Calu3 (cell line): ENCODE data around the gene TTC32. TPM values are rescaled to one million over a fixed set of nuclear protein-coding genes. Genes with fewer than 3 reads are reported as not detected.

Experiments
- BruUV-seq: library from RNA; stranded (reverse); fragments of 400-500 nt; replicated peaks from 2 replicates; lab custom pipeline; 2021; lab: Mats Ljungman, UMichigan
- CTCF ChIA-PET: fragments of 300-600 bp; sonication (Branson Sonifier 250); formaldehyde crosslinking; loops from one replicate; lab custom pipeline; 2022; ENCODE audit warnings: antibody characterized with exemption; lab: Charles Lee
- DNase-seq: peaks from one replicate; pipeline ENCODE4 v3.0.0; 2022
- H3K27ac Mint-ChIP-seq: one replicate; pipeline ENCODE4 v1.8.0; 2022; ENCODE audit warnings: mixed read lengths; ENCODE audit not compliant: unreplicated experiment
- H3K27me3 Mint-ChIP-seq: one replicate; pipeline ENCODE4 v1.8.0; 2022; ENCODE audit warnings: mixed read lengths; ENCODE audit not compliant: unreplicated experiment
- H3K36me3 Mint-ChIP-seq: one replicate; pipeline ENCODE4 v1.8.0; 2022; ENCODE audit warnings: mild to moderate bottlenecking, moderate library complexity, mixed read lengths; ENCODE audit not compliant: insufficient read depth, unreplicated experiment
- H3K4me1 Mint-ChIP-seq: one replicate; pipeline ENCODE4 v1.8.0; 2022; ENCODE audit warnings: mild to moderate bottlenecking, low read depth, mixed read lengths; ENCODE audit not compliant: unreplicated experiment
- H3K4me3 Mint-ChIP-seq: one replicate; pipeline ENCODE4 v1.8.0; 2022; ENCODE audit warnings: mild to moderate bottlenecking, low read depth, moderate library complexity, mixed read lengths; ENCODE audit not compliant: unreplicated experiment
- H3K9me3 Mint-ChIP-seq: one replicate; pipeline ENCODE4 v1.8.0; 2022; ENCODE audit warnings: low read depth, mixed read lengths; ENCODE audit not compliant: unreplicated experiment
- intact Hi-C: fragments of 100-400 bp; cut with micrococcal nuclease; formaldehyde crosslinking; loops from one replicate; pipeline ENCODE4 v1.10.0; 2022; ENCODE audit not compliant: unreplicated experiment
- total RNA-seq: library from RNA; stranded (reverse); gene quantifications from 2 replicates; pipeline ENCODE4 v1.2.3, GENCODE V29; 2022
- TF ChIP-seq, protein P1 (sequence below): fragments of 200-600 bp; IDR thresholded peaks from one replicate; pipeline ENCODE4 v1.8.0; 2022; ENCODE audit warnings: antibody characterized with exemption; ENCODE audit not compliant: unreplicated experiment

Gene TTC32
- total RNA-seq, 1 experiment from 2014 or later, result 13.6 TPM

GRCh38 chr2:19878268-19879046 lies 23.3 kb downstream of the TTC32 start:
- H3K4me1 Mint-ChIP-seq, result no peaks in the 10 kb centered on the region
- TF ChIP-seq, protein P1, sequence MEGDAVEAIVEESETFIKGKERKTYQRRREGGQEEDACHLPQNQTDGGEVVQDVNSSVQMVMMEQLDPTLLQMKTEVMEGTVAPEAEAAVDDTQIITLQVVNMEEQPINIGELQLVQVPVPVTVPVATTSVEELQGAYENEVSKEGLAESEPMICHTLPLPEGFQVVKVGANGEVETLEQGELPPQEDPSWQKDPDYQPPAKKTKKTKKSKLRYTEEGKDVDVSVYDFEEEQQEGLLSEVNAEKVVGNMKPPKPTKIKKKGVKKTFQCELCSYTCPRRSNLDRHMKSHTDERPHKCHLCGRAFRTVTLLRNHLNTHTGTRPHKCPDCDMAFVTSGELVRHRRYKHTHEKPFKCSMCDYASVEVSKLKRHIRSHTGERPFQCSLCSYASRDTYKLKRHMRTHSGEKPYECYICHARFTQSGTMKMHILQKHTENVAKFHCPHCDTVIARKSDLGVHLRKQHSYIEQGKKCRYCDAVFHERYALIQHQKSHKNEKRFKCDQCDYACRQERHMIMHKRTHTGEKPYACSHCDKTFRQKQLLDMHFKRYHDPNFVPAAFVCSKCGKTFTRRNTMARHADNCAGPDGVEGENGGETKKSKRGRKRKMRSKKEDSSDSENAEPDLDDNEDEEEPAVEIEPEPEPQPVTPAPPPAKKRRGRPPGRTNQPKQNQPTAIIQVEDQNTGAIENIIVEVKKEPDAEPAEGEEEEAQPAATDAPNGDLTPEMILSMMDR, result no peak
- H3K9me3 Mint-ChIP-seq, result peaks cover 2% of the 10 kb centered on the region
- H3K4me3 Mint-ChIP-seq, result no peak overlapping the region
- no peaks in the 10 kb centered on the region for H3K36me3 Mint-ChIP-seq
- CTCF ChIA-PET, result no interaction called here
- no TSS peak for BruUV-seq
- H3K27ac Mint-ChIP-seq, result no peak overlapping the region
- intact Hi-C loops, result no loop called here
- no peak for DNase-seq
- H3K27me3 Mint-ChIP-seq, result peaks cover 11% of the 10 kb centered on the region

DNA sequence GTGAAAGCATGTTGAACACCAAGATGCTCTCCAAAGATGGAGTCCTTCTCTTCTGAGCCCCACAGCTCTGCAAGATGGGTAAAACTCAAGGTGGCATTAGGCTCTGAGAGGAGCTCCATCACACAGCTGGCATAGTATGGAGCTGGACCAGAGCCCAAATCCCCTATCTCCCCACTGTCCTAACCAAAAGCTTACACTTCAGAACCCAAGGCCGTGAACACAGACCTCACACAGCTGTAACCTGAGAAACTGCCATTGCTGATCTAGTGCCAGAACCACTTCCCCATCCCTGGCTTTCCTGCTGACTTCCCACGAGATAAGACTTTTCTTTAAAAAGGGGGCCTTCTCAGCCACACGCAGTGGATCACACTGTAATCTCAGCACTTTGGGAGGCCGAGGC lies 25.0 kb downstream of the TTC32 start:
- no peak for DNase-seq
- Mint-ChIP-seq H3K27me3 (no peaks in the 10 kb centered on the region), H3K4me1 (no peaks in the 10 kb centered on the region), H3K4me3 (no peak overlapping the region), H3K36me3 (no peaks in the 10 kb centered on the region), H3K9me3 (peaks cover 2% of the 10 kb centered on the region), H3K27ac (no peak overlapping the region)
- no TSS peak for BruUV-seq
- intact Hi-C loops, result no loop called here
- CTCF ChIA-PET, result no interaction called here
- TF ChIP-seq, protein P1, result no peak

- CTCF ChIA-PET, result no interaction called here
- no peaks in the 10 kb centered on the region for H3K27me3 Mint-ChIP-seq
- no peaks in the 10 kb centered on the region for H3K36me3 Mint-ChIP-seq
- H3K4me1 Mint-ChIP-seq, result no peaks in the 10 kb centered on the region
- H3K4me3 Mint-ChIP-seq, result no peak overlapping the region
- no peak overlapping the region for H3K27ac Mint-ChIP-seq
- intact Hi-C loops, result no loop called here
- no peaks in the 10 kb centered on the region for H3K9me3 Mint-ChIP-seq
- no TSS peak for BruUV-seq
- TF ChIP-seq, protein P1, result no peak
- DNase-seq, result no peak
Measured at GRCh38 chr2:19875280-19875679, 26.5 kb downstream of the TTC32 start.

- no peak overlapping the region for H3K27ac Mint-ChIP-seq
- H3K4me3 Mint-ChIP-seq, result no peak overlapping the region
- H3K27me3 Mint-ChIP-seq, result no peaks in the 10 kb centered on the region
- intact Hi-C loops, result no loop called here
- no peak for DNase-seq
- H3K4me1 Mint-ChIP-seq, result no peaks in the 10 kb centered on the region
- TF ChIP-seq, protein P1, result no peak
- H3K9me3 Mint-ChIP-seq, result no peaks in the 10 kb centered on the region
- CTCF ChIA-PET, result no interaction called here
- no peaks in the 10 kb centered on the region for H3K36me3 Mint-ChIP-seq
- BruUV-seq, result no TSS peak
Measured at GRCh38 chr2:19874726-19875125, 27.1 kb downstream of the TTC32 start.
